ENCODE measurements around the gene FYN. TPM values are rescaled to one million over a fixed set of nuclear protein-coding genes. Genes with fewer than 3 reads are reported as not detected.
A peak's percentile ranks its signal among the peaks of the same experiment; 100 is the strongest.

The FYN gene
- total RNA-seq, 1 donor from 2014 or later: 121 TPM

DNA sequence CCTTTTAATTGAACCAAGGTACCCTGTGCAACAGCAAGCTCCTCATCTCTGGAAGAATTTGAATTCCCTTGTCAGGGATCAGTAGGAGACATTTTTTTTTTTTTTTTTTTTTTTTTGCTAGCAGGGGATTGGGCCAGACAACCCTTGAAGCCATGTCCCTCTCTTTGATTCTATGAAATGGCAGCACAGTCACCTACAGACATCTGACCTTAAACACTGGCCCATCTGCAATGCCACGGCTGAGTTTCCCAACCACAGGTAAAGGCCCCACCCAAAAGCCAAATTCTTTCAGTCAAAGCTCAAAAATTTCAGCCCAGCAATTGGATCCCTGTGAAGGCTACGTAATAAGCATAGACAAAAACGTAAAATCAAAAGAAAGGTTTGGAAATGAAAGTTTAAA, 94.2 kb downstream of the FYN start:
- Mint-ChIP-seq H3K4me3 (ENCODE audit: unreplicated experiment) (no peak overlapping the region), H3K9me3 (ENCODE audit: unreplicated experiment) (no peaks in the 10 kb centered on the region), H3K27ac (ENCODE audit: unreplicated experiment) (no peak overlapping the region), H3K27me3 (ENCODE audit: unreplicated experiment) (no peaks in the 10 kb centered on the region), H3K4me1 (ENCODE audit: unreplicated experiment) (peaks cover 39% of the 10 kb centered on the region), H3K36me3 (ENCODE audit: unreplicated experiment) (peaks cover 4% of the 10 kb centered on the region)
- TF ChIP-seq CTCF (IDR thresholded peaks at IDR 0.05): no peak
- DNase-seq (ENCODE audit: extremely low spot score, unreplicated experiment): no peak

- Mint-ChIP-seq H3K4me3 (ENCODE audit: unreplicated experiment) (no peak overlapping the region), H3K9me3 (ENCODE audit: unreplicated experiment) (no peaks in the 10 kb centered on the region), H3K27ac (ENCODE audit: unreplicated experiment) (no peak overlapping the region), H3K27me3 (ENCODE audit: unreplicated experiment) (no peaks in the 10 kb centered on the region), H3K36me3 (ENCODE audit: unreplicated experiment) (peaks cover 4% of the 10 kb centered on the region), H3K4me1 (ENCODE audit: unreplicated experiment) (peaks cover 37% of the 10 kb centered on the region)
- no peak for TF ChIP-seq CTCF (IDR thresholded peaks at IDR 0.05)
- DNase-seq (ENCODE audit: extremely low spot score, unreplicated experiment): no peak
Measured at GRCh38 chr6:111777357-111777756, 95.9 kb downstream of the FYN start.

DNA sequence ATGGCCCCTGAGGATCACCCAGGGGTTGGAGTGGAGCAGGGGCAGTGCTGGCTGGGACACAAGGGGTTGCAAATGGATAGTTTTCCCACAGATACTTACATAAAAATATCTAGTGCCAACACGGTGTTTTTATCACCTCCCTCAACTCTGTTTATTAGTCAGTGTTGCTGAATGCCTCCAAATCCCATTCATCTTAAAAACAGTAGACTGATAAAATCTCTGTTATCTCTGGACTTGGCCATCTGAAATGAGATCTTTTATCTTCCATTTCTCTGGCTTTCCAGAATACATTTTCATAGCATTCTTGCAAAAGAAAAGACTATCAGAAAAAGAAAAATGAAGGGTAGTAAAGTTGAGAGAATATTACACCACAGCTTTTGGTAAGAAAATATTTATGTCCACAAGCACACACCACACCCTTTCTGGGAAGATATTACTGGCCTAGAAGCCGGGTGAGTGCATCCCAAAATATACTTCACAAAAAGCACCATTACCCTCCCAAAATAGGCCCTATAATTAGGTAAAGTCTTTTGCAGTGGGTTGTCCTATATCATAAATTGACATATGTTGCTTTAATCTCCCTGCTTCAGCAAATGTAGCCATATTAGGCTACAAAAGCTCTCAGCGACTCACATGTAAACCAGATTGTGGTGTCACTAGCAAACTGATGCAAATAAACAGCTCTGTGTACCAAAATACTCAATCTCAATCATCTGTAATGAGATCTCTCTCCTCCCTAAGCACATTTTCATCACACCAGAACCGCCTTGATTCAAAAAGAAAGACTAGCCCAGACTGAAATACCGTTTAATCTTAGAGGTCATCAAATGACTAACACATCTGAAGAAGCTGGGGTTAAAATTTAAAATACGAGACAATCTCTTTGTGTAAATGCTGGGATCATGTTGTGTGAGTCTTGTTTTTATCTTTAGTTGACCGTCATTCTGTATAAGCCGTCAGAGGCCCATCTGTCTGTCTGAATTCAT, 96.7 kb downstream of the FYN start:
- no peak for TF ChIP-seq CTCF (IDR thresholded peaks at IDR 0.05)
- no peaks in the 10 kb centered on the region for H3K9me3 Mint-ChIP-seq (ENCODE audit: unreplicated experiment)
- no peak overlapping the region for H3K4me3 Mint-ChIP-seq (ENCODE audit: unreplicated experiment)
- DNase-seq (ENCODE audit: extremely low spot score, unreplicated experiment): no peak
- peak overlapping the region; percentile 10 for H3K27ac Mint-ChIP-seq (ENCODE audit: unreplicated experiment)
- H3K36me3 Mint-ChIP-seq (ENCODE audit: unreplicated experiment): peaks cover 4% of the 10 kb centered on the region
- H3K4me1 Mint-ChIP-seq (ENCODE audit: unreplicated experiment): peaks cover 35% of the 10 kb centered on the region
- no peaks in the 10 kb centered on the region for H3K27me3 Mint-ChIP-seq (ENCODE audit: unreplicated experiment)

DNA sequence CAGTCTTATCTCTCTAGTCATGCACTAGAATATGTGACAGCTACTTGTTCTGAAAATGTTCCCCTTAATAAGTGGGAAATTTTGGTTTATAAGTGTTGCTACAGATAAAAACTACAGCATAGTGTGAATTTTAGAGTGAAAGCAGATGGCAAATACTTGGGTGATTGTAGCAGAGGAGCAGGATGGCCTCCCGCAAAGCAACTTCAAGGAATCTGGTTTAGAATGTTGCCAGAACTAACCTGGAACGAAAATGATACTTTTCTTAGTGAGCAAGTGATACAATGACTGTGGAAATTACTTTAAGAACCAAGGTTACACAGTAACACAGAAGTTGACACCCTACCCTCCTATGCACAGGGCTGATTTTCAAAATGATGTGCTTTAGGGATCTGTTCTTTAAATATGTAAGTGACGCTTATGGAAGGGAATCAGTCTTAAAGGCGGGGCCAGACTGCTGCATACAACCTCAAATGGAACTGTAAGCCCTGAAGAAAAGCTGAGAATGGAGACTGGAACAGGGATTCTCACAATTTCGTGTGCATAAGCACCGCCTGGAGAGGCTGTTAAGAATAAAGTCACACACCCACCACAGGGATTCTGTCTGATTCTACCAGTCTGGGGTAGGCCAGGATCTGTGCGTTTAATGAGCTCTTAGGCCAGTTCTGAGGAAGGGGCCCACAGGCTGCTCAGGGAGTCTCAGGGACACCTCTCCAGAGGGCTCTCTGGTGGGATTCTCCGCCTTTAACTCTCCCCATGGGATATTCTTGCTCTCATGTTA, 97.9 kb downstream of the FYN start:
- Mint-ChIP-seq H3K4me1 (ENCODE audit: unreplicated experiment) (peaks cover 27% of the 10 kb centered on the region), H3K36me3 (ENCODE audit: unreplicated experiment) (peaks cover 8% of the 10 kb centered on the region), H3K27ac (ENCODE audit: unreplicated experiment) (peak overlapping the region; percentile 10), H3K9me3 (ENCODE audit: unreplicated experiment) (no peaks in the 10 kb centered on the region), H3K27me3 (ENCODE audit: unreplicated experiment) (no peaks in the 10 kb centered on the region), H3K4me3 (ENCODE audit: unreplicated experiment) (no peak overlapping the region)
- DNase-seq (ENCODE audit: extremely low spot score, unreplicated experiment): no peak
- no peak for TF ChIP-seq CTCF (IDR thresholded peaks at IDR 0.05)

DNA sequence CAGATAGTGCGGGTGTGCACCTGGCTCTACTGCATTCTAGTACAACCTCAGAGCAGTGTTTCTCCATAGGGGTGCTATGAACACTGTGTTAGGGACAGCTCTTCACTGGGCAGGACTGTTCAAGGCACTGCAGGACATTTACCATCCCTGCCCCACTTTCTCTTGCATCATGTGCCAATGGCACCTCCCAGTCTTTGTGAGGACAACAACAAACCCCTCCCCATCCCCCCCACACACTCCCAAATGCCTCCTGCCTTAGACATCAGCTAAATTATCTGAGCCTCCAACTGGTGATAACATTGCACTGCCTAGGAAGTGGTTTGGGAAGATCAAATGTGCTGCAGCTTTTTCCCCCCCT, 98.9 kb downstream of the FYN start:
- Mint-ChIP-seq H3K4me3 (ENCODE audit: unreplicated experiment) (no peak overlapping the region), H3K27me3 (ENCODE audit: unreplicated experiment) (no peaks in the 10 kb centered on the region), H3K9me3 (ENCODE audit: unreplicated experiment) (no peaks in the 10 kb centered on the region), H3K36me3 (ENCODE audit: unreplicated experiment) (peaks cover 10% of the 10 kb centered on the region), H3K27ac (ENCODE audit: unreplicated experiment) (no peak overlapping the region), H3K4me1 (ENCODE audit: unreplicated experiment) (peaks cover 34% of the 10 kb centered on the region)
- no peak for DNase-seq (ENCODE audit: extremely low spot score, unreplicated experiment)
- no peak for TF ChIP-seq CTCF (IDR thresholded peaks at IDR 0.05)
